Thoracic aorta (tissue), 2 donors: Measurements from ENCODE around the gene CABLES2. TPM values are rescaled to one million over a fixed set of nuclear protein-coding genes. Genes with fewer than 3 reads are reported as not detected.
A peak's percentile ranks its signal among the peaks of the same experiment; 100 is the strongest.

Experiments
- ATAC-seq: fragments of 150-250 bp; one replicate; pipeline ENCODE4 v1.8.0; 2017; ENCODE audit warnings: low read depth; ENCODE audit not compliant: insufficient number of reproducible peaks, low FRiP score
- DNase-seq: peaks from one replicate; pipeline ENCODE4 v3.0.0-alpha.2; 2020; ENCODE audit warnings: low spot score
- H3K27ac ChIP-seq, 2 donors: fragments of 200-600 bp; sonication (generic); 1 replicate in 1 of 2; 2 replicates in 1 of 2; pipeline ENCODE4 v1.5.1; 2016; ENCODE audit warnings: mild to moderate bottlenecking in 2 of 2, moderate library complexity in 2 of 2
- H3K27me3 ChIP-seq: fragments of 200-600 bp; sonication (generic); replicated peaks from 2 replicates; pipeline ENCODE4 v1.6.0; 2016; ENCODE audit warnings: mild to moderate bottlenecking; ENCODE audit not compliant: insufficient read depth
- H3K36me3 ChIP-seq: fragments of 200-600 bp; sonication (generic); one replicate; pipeline ENCODE4 v1.5.1; 2016
- H3K4me1 ChIP-seq, 2 donors: fragments of 200-600 bp; sonication (generic); 1 replicate in 1 of 2; 2 replicates in 1 of 2; pipeline versions ENCODE4 v1.5.1 to v1.6.0; 2016; ENCODE audit warnings: low read depth in 2 of 2, mild to moderate bottlenecking in 1 of 2; ENCODE audit not compliant: control insufficient read depth in 1 of 2
- H3K4me3 ChIP-seq: fragments of 200-600 bp; sonication (generic); 2 replicates; pipeline ENCODE4 v1.5.1; 2016; ENCODE audit warnings: mild to moderate bottlenecking
- H3K9me3 ChIP-seq: fragments of 200-600 bp; sonication (generic); 2 replicates; pipeline ENCODE4 v1.5.1; 2016
- CTCF ChIP-seq: fragments of 200-600 bp; sonication (generic); IDR thresholded peaks from one replicate; pipeline ENCODE4 v1.5.1; 2019; ENCODE audit warnings: antibody characterized with exemption
- total RNA-seq, 2 donors: library from RNA; depleted of rRNA; stranded (reverse); fragments of >200 nt; gene quantifications; one replicate each; pipeline versions ENCODE4 v1.1.0 to v1.2.3, GENCODE V29; 2016

CABLES2 gene
- total RNA-seq, 2 donors from 2014 or later: 2.1 to 9.2 TPM

GRCh38 chr20:62405108-62405980 is 1.7 kb downstream of the CABLES2 start:
- TF ChIP-seq CTCF: peak; percentile 58
- DNase-seq: no peak
- H3K27ac ChIP-seq: no peak overlapping the region
- H3K27me3 ChIP-seq: no peaks in the 10 kb centered on the region
- no peaks in the 10 kb centered on the region for H3K9me3 ChIP-seq
- peak overlapping the region; percentile 83 for H3K4me3 ChIP-seq
- H3K4me1 ChIP-seq: peaks cover 12 to 23% of the 10 kb centered on the region in 2 donors
- H3K36me3 ChIP-seq: no peaks in the 10 kb centered on the region
- no peak for ATAC-seq

- Histone ChIP-seq H3K9me3 (no peaks in the 10 kb centered on the region), H3K4me3 (no peak overlapping the region), H3K27ac (no peak overlapping the region), H3K27me3 (no peaks in the 10 kb centered on the region), H3K4me1 (peaks cover 12 to 23% of the 10 kb centered on the region in 2 donors), H3K36me3 (no peaks in the 10 kb centered on the region)
- ATAC-seq (no peak), DNase-seq (no peak)
- no peak for TF ChIP-seq CTCF
Observed at GRCh38 chr20:62404761-62405107, 2.4 kb downstream of the CABLES2 start.

GRCh38 chr20:62404112-62404665 is 2.9 kb downstream of the CABLES2 start:
- no peak overlapping the region for H3K27ac ChIP-seq
- no peak for ATAC-seq
- no peak for TF ChIP-seq CTCF

GRCh38 chr20:62403331-62403730 is 3.8 kb downstream of the CABLES2 start:
- Histone ChIP-seq H3K27ac (no peak overlapping the region), H3K4me3 (no peak overlapping the region), H3K4me1 (peaks cover 12 to 23% of the 10 kb centered on the region in 2 donors), H3K9me3 (no peaks in the 10 kb centered on the region), H3K36me3 (no peaks in the 10 kb centered on the region), H3K27me3 (no peaks in the 10 kb centered on the region)
- ATAC-seq: no peak
- TF ChIP-seq CTCF: no peak
- no peak for DNase-seq

More at GRCh38 chr20:62404112-62404665, 2.9 kb downstream of the CABLES2 start:
- no peaks in the 10 kb centered on the region for H3K36me3 ChIP-seq
- H3K9me3 ChIP-seq: no peaks in the 10 kb centered on the region
- H3K27me3 ChIP-seq: no peaks in the 10 kb centered on the region
- peaks cover 12 to 23% of the 10 kb centered on the region in 2 donors for H3K4me1 ChIP-seq
- no peak for DNase-seq
- no peak overlapping the region for H3K4me3 ChIP-seq

- Histone ChIP-seq H3K27me3 (no peaks in the 10 kb centered on the region), H3K9me3 (no peaks in the 10 kb centered on the region), H3K36me3 (no peaks in the 10 kb centered on the region), H3K4me3 (no peak overlapping the region), H3K27ac (no peak overlapping the region), H3K4me1 (peaks cover 12 to 22% of the 10 kb centered on the region in 2 donors)
- DNase-seq: no peak
- no peak for ATAC-seq
- no peak for TF ChIP-seq CTCF
Observed at GRCh38 chr20:62402456-62403150, 4.5 kb downstream of the CABLES2 start.
